Ishikawa (cell line): Measurements from ENCODE around the gene COL4A5.

Experiments
- CEBPB ChIP-seq: IDR thresholded peaks from 2 replicates; pipeline ENCODE4 v1.6.1; 2012
- CREB1 ChIP-seq: IDR thresholded peaks from 2 replicates; pipeline ENCODE4 v1.6.1; 2012; ENCODE audit warnings: low read depth
- EGR1 ChIP-seq: IDR thresholded peaks from 2 replicates; pipeline ENCODE4 v1.6.1; 2012
- EP300 ChIP-seq: IDR thresholded peaks from 2 replicates; pipeline ENCODE4 v1.6.1; 2012; ENCODE audit warnings: borderline replicate concordance
- FOXM1 ChIP-seq: IDR thresholded peaks from 2 replicates; pipeline ENCODE4 v1.6.1; 2012; ENCODE audit warnings: low read depth, borderline replicate concordance
- MAX ChIP-seq: IDR thresholded peaks from 2 replicates; pipeline ENCODE4 v1.6.1; 2012
- NFIC ChIP-seq: IDR thresholded peaks from 2 replicates; pipeline ENCODE4 v1.6.1; 2012
- RAD21 ChIP-seq: IDR thresholded peaks from 2 replicates; pipeline ENCODE4 v1.6.1; 2012; ENCODE audit warnings: low read depth
- REST ChIP-seq: IDR thresholded peaks from 2 replicates; pipeline ENCODE4 v1.6.1; 2012; ENCODE audit warnings: low read depth, mild to moderate bottlenecking
- TAF1 ChIP-seq: IDR thresholded peaks from 2 replicates; pipeline ENCODE4 v1.6.1; 2012; ENCODE audit warnings: low read depth, mild to moderate bottlenecking
- TCF12 ChIP-seq: IDR thresholded peaks from 2 replicates; pipeline ENCODE4 v1.6.1; 2012; ENCODE audit warnings: low read depth
- TEAD4 ChIP-seq: IDR thresholded peaks from 2 replicates; pipeline ENCODE4 v1.6.1; 2012
- USF1 ChIP-seq: IDR thresholded peaks from 2 replicates; pipeline ENCODE4 v1.6.1; 2012
- YY1 ChIP-seq: IDR thresholded peaks from 2 replicates; pipeline ENCODE4 v1.6.1; 2012; ENCODE audit warnings: low read depth
- ZBTB7A ChIP-seq: IDR thresholded peaks from 2 replicates; pipeline ENCODE4 v1.6.1; 2012; ENCODE audit warnings: low read depth

The COL4A5 gene

DNA sequence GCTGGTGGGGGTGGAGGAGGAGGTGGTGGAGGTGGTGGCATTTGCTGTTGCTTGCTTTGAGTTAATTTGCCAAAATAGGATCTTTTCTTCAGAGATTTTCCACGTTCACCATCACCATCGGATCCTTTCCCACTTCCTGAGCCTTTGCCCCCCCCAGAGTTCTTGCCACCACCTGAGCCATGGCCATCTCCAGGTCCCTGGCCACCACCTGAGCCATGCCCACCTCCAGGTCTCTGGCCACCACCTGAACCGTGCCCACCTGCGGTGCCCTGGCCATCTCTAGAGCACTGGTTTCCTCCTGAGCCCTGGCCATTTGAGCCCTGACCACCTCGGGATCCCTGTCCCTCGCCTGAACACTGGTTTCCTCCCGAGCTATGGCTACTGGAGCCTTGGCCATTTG is 294.8 kb downstream of the COL4A5 start:
- no peak for TF ChIP-seq FOXM1
- no peak for TF ChIP-seq CEBPB
- no peak for TF ChIP-seq RAD21
- TF ChIP-seq REST: no peak
- no peak for TF ChIP-seq TCF12
- TF ChIP-seq CREB1: no peak
- no peak for TF ChIP-seq EGR1
- TF ChIP-seq EP300: no peak
- no peak for TF ChIP-seq TEAD4
- TF ChIP-seq ZBTB7A: no peak
- no peak for TF ChIP-seq TAF1
- TF ChIP-seq YY1: no peak
- no peak for TF ChIP-seq USF1
- TF ChIP-seq MAX: no peak

GRCh38 chrX:108735091-108735678 is 295.5 kb downstream of the COL4A5 start:
- peak; percentile 5; the same call in 1 of the 2 replicates for TF ChIP-seq RAD21
- no peak for TF ChIP-seq MAX

GRCh38 chrX:108735679-108736508 is 296.3 kb downstream of the COL4A5 start:
- no peak for TF ChIP-seq USF1
- peak; percentile 20; the same call in 1 of the 2 replicates for TF ChIP-seq MAX

DNA sequence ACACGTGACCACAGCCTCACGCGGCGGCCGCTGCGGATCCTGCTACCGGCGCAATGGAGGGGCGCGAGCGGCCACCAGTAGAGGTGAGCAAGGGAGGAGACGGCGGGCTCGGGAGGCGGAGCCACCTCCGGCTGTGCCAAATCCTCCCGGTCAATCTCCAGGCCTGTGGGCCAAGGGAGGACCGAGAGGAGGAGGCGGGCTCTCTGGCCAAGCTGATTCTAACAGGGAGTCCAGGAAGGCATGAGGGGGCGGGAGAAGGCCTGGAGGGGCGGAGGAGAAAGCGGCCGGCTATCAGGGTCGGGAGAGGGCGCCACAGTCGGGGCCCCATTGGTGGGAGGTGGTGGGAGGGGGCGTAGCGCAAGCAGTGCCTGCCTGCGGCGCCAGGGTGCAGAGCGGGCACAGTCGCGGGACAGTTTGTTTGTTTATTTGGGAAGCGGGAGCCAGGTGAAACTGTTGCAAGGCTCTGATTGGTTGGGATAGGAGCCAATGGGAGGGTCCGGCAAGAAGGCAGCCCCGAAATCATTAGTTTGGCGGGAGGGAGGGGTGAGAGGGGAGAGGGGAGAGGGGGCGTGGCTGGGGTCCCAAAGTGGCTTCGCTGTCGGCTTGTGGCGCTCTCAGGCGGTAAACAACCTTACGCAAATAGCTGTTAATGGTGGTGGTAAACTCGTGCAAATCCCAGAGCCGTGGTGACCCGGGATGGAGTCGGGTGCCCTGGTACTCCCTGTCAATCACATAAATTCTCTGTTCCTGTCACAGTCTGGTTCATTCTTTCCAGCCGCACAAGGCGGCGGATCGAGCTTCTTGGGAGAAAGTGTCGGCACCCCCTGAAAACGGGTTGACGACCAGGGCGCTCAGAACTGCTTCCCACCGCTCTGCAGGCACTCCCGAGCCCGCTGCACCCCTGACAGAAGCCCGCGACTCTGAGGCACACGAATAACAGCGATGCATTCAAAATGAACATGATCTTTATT is 297.2 kb downstream of the COL4A5 start, which contains the start of gene IRS4:
Gene IRS4 (minus strand): TSS at position 55 of the 971 bp plus-strand sequence.
- TF ChIP-seq RAD21 (no peak), USF1 (peak; percentile 79)

- TF ChIP-seq YY1: no peak
- no peak for TF ChIP-seq MAX
- no peak for TF ChIP-seq TEAD4
- no peak for TF ChIP-seq USF1
- TF ChIP-seq FOXM1: no peak
- no peak for TF ChIP-seq ZBTB7A
- TF ChIP-seq RAD21: no peak
- no peak for TF ChIP-seq CEBPB
- TF ChIP-seq REST: no peak
- TF ChIP-seq EGR1: no peak
- TF ChIP-seq TAF1: no peak
- no peak for TF ChIP-seq TCF12
- no peak for TF ChIP-seq NFIC
- TF ChIP-seq EP300: no peak
- TF ChIP-seq CREB1: no peak
Observed at GRCh38 chrX:108737754-108738153, 298.1 kb downstream of the COL4A5 start.
